Dermis blood vessel endothelial cell (primary cell): ENCODE data around the gene SLC26A9. TPM values are rescaled to one million over a fixed set of nuclear protein-coding genes. Genes with fewer than 3 reads are reported as not detected.

Source experiments
- DNase-seq: peaks from one replicate; pipeline ENCODE4 v3.0.0; 2010
- total RNA-seq: library from RNA; depleted of rRNA; stranded (reverse); fragments of >200 nt; gene quantifications from 2 replicates; pipeline ENCODE4 v1.2.3, GENCODE V29; 2014

Gene SLC26A9
- total RNA-seq: 0.09 TPM in 1 of 2 replicates, not detected in the other

- no peak for DNase-seq
These were observed at the start of gene SLC26A9 for GRCh38 chr1:205943245-205943644. Gene SLC26A9, minus strand, starts transcription at chr1:205943456. Its CDS starts 7,636 bp downstream, at chr1:205935820.

- DNase-seq: no peak
These were observed 49.1 kb upstream of the SLC26A9 start for GRCh38 chr1:205992218-205992882.

- no peak for DNase-seq
These were observed 48.0 kb upstream of the SLC26A9 start for GRCh38 chr1:205991237-205991636.

- DNase-seq: no peak
These were observed 47.0 kb upstream of the SLC26A9 start for GRCh38 chr1:205990226-205990625.

GRCh38 chr1:205989786-205990185 lies 46.5 kb upstream of the SLC26A9 start:
- DNase-seq: no peak

- DNase-seq: peak; percentile 80
These were observed 45.3 kb upstream of the SLC26A9 start for GRCh38 chr1:205988585-205988995.

GRCh38 chr1:205986861-205987260 lies 43.6 kb upstream of the SLC26A9 start:
- no peak for DNase-seq

GRCh38 chr1:205986292-205986691 lies 43.0 kb upstream of the SLC26A9 start:
- DNase-seq: no peak

- DNase-seq: no peak
These were observed 42.2 kb upstream of the SLC26A9 start for GRCh38 chr1:205985330-205986005.

GRCh38 chr1:205983925-205984725 lies 40.9 kb upstream of the SLC26A9 start:
- DNase-seq: peak; percentile 82

GRCh38 chr1:205981257-205981656 lies 38.0 kb upstream of the SLC26A9 start:
- no peak for DNase-seq

GRCh38 chr1:205980237-205980870 lies 37.1 kb upstream of the SLC26A9 start:
- peak; percentile 75 for DNase-seq

GRCh38 chr1:205979301-205979700 lies 36.0 kb upstream of the SLC26A9 start:
- no peak for DNase-seq

- no peak for DNase-seq
These were observed 35.4 kb upstream of the SLC26A9 start for GRCh38 chr1:205978676-205979075.

GRCh38 chr1:205977402-205978014 lies 34.3 kb upstream of the SLC26A9 start:
- peak; percentile 91 for DNase-seq

GRCh38 chr1:205976708-205977401 lies 33.6 kb upstream of the SLC26A9 start:
- no peak for DNase-seq

GRCh38 chr1:205976036-205976435 lies 32.8 kb upstream of the SLC26A9 start:
- DNase-seq: no peak

GRCh38 chr1:205975387-205975998 lies 32.2 kb upstream of the SLC26A9 start:
- no peak for DNase-seq

- no peak for DNase-seq
These were observed 31.5 kb upstream of the SLC26A9 start for GRCh38 chr1:205974712-205975111.

- no peak for DNase-seq
These were observed 30.3 kb upstream of the SLC26A9 start for GRCh38 chr1:205973377-205974232.
